Heart left ventricle (tissue), 16 donors: ENCODE data around the gene H2AZ2. TPM values are rescaled to one million over a fixed set of nuclear protein-coding genes. Genes with fewer than 3 reads are reported as not detected.
A peak's percentile ranks its signal among the peaks of the same experiment; 100 is the strongest.

Source experiments
- ATAC-seq, 4 donors: fragments of 200-7000 bp; cut with Tn5 transposase; one replicate each; pipeline ENCODE4 v1.9.1; 2020 to 2022; ENCODE audit warnings: moderate library complexity in 4 of 4, mild to moderate bottlenecking in 3 of 4, moderate number of reproducible peaks in 1 of 4
- DNase-seq, 5 donors: peaks; one replicate each; pipeline ENCODE4 v3.0.0-alpha.2; 2020
- H3K27ac ChIP-seq, 12 donors: fragments of 200-600 bp; sonication (generic) in 4 of 12; one replicate each; pipeline versions ENCODE4 v1.5.0 to v1.8.0; 2016 to 2022; ENCODE audit warnings: mild to moderate bottlenecking in 2 of 12
- H3K27me3 ChIP-seq, 9 donors: fragments of 200-600 bp; sonication (generic) in 2 of 9; one replicate each; pipeline versions ENCODE4 v1.5.1 to v1.8.0; 2016 to 2022; ENCODE audit warnings: mild to moderate bottlenecking in 3 of 9
- H3K36me3 ChIP-seq, 9 donors: fragments of 200-600 bp; sonication (generic) in 2 of 9; one replicate each; pipeline versions ENCODE4 v1.5.0 to v1.8.0; 2018 to 2022; ENCODE audit warnings: mild to moderate bottlenecking in 2 of 9
- H3K4me1 ChIP-seq, 12 donors: fragments of 200-600 bp; sonication (generic) in 4 of 12; one replicate each; pipeline versions ENCODE4 v1.5.0 to v1.8.0; 2016 to 2022; ENCODE audit warnings: mild to moderate bottlenecking in 3 of 12
- H3K4me3 ChIP-seq, 12 donors: fragments of 200-600 bp; sonication (generic) in 4 of 12; one replicate each; pipeline versions ENCODE4 v1.5.0 to v1.8.0; 2017 to 2022; ENCODE audit warnings: mild to moderate bottlenecking in 9 of 12, moderate library complexity in 4 of 12
- H3K9me3 ChIP-seq, 12 donors: fragments of 200-600 bp; sonication (generic) in 4 of 12; one replicate each; pipeline versions ENCODE4 v1.5.0 to v1.8.0; 2016 to 2022; ENCODE audit warnings: mild to moderate bottlenecking in 1 of 12
- CTCF ChIP-seq, 12 donors: fragments of 200-600 bp; sonication (generic) in 4 of 12; IDR thresholded peaks; one replicate each; pipeline versions ENCODE4 v1.5.0 to v1.8.0; 2018 to 2022; ENCODE audit warnings: antibody characterized with exemption in 12 of 12, mild to moderate bottlenecking in 5 of 12
- POLR2A ChIP-seq, 2 donors: fragments of 450-650 bp; IDR thresholded peaks; one replicate each; pipeline ENCODE4 v1.6.1; 2017; ENCODE audit warnings: antibody characterized with exemption in 2 of 2, mild to moderate bottlenecking in 2 of 2, moderate library complexity in 2 of 2
- WGBS, 4 donors: extraction: QIAGEN DNeasy Blood & Tissue Kit in 2 of 4; methylation state at CpG; one replicate each; pipeline versions ENCODE4 v1.1.5 to v1.1.7; 2013 to 2018; 5-methylcytosine and 5-hydroxymethylcytosine counted together
- intact Hi-C, 10 donors: fragments of 100-400 bp; cut with DNase I; formaldehyde crosslinking; loops; one replicate each; pipeline versions ENCODE4 v1.11.1 to v1.14.2; 2022
- long read RNA-seq, 3 donors: library from polyadenylated mRNA; unstranded; transcript quantifications; one replicate each; pipeline ENCODE4 v2.0.0, GENCODE V29; 2020 to 2021
- polyA plus RNA-seq, 2 donors: library from polyadenylated mRNA; stranded (reverse); fragments of 200-250 nt; gene quantifications; one replicate each; pipeline ENCODE4 v1.2.3, GENCODE V29; 2013
- total RNA-seq, 9 donors: library from RNA; depleted of rRNA in 2 of 9; stranded (reverse); fragments of >200 nt in 2 of 9; fragmentation: NEBNext Ultra II Directional in 3 of 9; extraction: Animal tissue kit (Norgen Biotek cat#: 25700) in 3 of 9; gene quantifications; one replicate each; pipeline versions ENCODE4 v1.1.0 to v1.2.4, GENCODE V29; 2016 to 2023
- donor health status: ischemic (EF 13 %, LVEDD 7.1; RV severe dilation, severe dysfunction).
- donor health status: healthy with polysubstance abuse.
- donor health status: DM: no; HTN: yes; CAD: no.
- donor health status: DM: no; HTN: no; CAD: no.
- donor health status: ischemic (EF 25% LVEDD 6.9; RV normal size, moderate dysfunction).
- donor health status: ischemic (EF 25% LVEDD 5.7; RV mildly dilated, moderate dysfunction).
- donor health status: healthy.
- donor health status: DM: yes; HTN: yes; CAD: no.
- donor health status: ischemic (EF 35%, LVEDD 5.7; RV mildly dilated, moderate dysfunction).
- donor health status: nonischemic (EF 11% LVEDD 7.7; RV severe dilation, severe dysfunction).
- donor health status: DM: yes; HTN: yes; CAD: no.
- donor health status: PGD.
- donor health status: ischemic (EF 29% LVEDD 5.4; RV normal size, mild dysfunction).
- donor health status: nonischemic (EF 23%, LVEDD 6.1; RV moderate dilation, normal function).

The H2AZ2 gene
- 100 to 1,000 TPM; 188 to 274 (median 224) TPM for total RNA-seq
- 100 to 1,000 TPM; 161 to 179 TPM for polyA plus RNA-seq
- long read RNA-seq, donor 1, transcript H2AFV-202 (5 exons, 752 nt) = major isoform, 56 of 142 reads
- long read RNA-seq, donor 1, transcript H2AFV-201 (5 exons, 3,804 nt) = minor isoform, 15 of 142 reads
- long read RNA-seq, donor 1, partial matches to known transcripts = 3 of 142 reads
- long read RNA-seq, donor 1, other reads (novel, unspliced or antisense) = 61 of 142 reads
- long read RNA-seq, donor 2, transcript H2AFV-201 (5 exons, 3,804 nt) = minor isoform, 12 of 147 reads
- long read RNA-seq, donor 2, transcript H2AFV-202 (5 exons, 752 nt) = major isoform, 43 of 147 reads
- long read RNA-seq, donor 2, partial matches to known transcripts = 77 of 147 reads
- long read RNA-seq, donor 2, other reads (novel, unspliced or antisense) = 9 of 147 reads
- long read RNA-seq, donor 3, transcript H2AFV-201 (5 exons, 3,804 nt) = minor isoform, 16 of 144 reads
- long read RNA-seq, donor 3, transcript H2AFV-202 (5 exons, 752 nt) = major isoform, 53 of 144 reads
- long read RNA-seq, donor 3, partial matches to known transcripts = 60 of 144 reads
- long read RNA-seq, donor 3, other reads (novel, unspliced or antisense) = 7 of 144 reads

DNA sequence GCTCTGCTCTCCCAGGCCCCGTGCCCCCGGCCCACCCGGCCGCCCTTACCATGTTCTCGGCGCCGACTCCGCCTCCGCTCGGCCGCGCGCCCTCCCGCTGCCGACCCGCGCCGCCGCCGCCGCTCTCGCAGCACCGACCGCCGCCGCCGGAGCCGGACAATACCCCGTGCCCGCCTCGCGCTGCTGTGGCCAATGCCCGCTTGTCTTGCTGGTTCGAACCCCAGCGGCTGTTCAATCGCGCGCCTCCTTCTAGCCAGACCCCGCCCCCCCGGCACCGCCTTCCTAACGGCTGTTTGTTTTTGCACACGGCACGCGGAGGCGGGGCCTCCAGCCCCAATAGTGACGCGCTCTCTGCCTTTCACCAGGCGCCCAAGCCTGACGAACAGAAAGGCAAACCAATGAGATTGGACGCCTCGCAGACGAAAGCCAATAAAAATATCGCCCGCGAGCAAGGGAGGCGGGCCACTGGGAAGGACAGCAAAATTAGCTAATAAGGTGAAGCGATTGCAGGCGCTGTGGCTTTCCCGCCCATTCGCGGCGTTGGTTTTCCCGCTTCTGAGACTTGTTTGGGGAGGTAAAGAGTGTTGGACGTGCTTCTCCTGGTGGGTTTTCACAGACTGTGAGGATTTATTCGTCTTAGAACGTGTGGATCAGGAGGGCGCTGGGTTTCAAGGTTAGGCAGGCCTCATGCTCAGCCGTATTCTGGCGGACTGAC is at the start of gene H2AZ2:
Gene H2AZ2 (minus strand): TSS at position 168 of the 715 bp plus-strand sequence. CDS start 116 bp downstream, at position 52.
- Histone ChIP-seq H3K27ac (peak within 1 kb of the TSS; percentile 70 to 99 (median 97)), H3K36me3 (peaks cover 0 to 6% (median 0%) of the 10 kb centered on the region in 9 donors), H3K27me3 (no peaks in the 10 kb centered on the region), H3K4me1 (peaks cover 0 to 41% (median 33%) of the 10 kb centered on the region in 12 donors), H3K9me3 (no peaks in the 10 kb centered on the region), H3K4me3 (peak within 1 kb of the TSS; percentile 52 to 85 (median 70))
- ATAC-seq (peak; percentile 94 to 97 (median 97)), DNase-seq (peak; percentile 100)
- intact Hi-C loops = loop anchor here (1.0 to 10.0 kb wide), 15 partner anchors 34 to 357 kb away; partner anchors contain the start of genes PPIA (in 5 of the 10), OGDH (in 4 of the 10), ZMIZ2 (in 2 of the 10) and NUDCD3 (in 1 of the 10)
- TF ChIP-seq CTCF (IDR thresholded peaks at IDR 0.05) (peak in 3 of 12 donors; percentile 6 to 26 (median 9)), POLR2A (IDR thresholded peaks at IDR 0.05) (peak; percentile 84 to 88)
- 0 to 1% (median 1%) methylated on average over 34 to 70 of the region's 70 CpGs for WGBS, 4 donors

- 81 to 87% (median 85%) methylated on average over 1 of the region's 1 CpG for WGBS, 4 donors
- H3K9me3 ChIP-seq = no peaks in the 10 kb centered on the region
- DNase-seq = no peak
Measured at GRCh38 chr7:44897309-44897708, 49.4 kb upstream of the H2AZ2 start.

DNA sequence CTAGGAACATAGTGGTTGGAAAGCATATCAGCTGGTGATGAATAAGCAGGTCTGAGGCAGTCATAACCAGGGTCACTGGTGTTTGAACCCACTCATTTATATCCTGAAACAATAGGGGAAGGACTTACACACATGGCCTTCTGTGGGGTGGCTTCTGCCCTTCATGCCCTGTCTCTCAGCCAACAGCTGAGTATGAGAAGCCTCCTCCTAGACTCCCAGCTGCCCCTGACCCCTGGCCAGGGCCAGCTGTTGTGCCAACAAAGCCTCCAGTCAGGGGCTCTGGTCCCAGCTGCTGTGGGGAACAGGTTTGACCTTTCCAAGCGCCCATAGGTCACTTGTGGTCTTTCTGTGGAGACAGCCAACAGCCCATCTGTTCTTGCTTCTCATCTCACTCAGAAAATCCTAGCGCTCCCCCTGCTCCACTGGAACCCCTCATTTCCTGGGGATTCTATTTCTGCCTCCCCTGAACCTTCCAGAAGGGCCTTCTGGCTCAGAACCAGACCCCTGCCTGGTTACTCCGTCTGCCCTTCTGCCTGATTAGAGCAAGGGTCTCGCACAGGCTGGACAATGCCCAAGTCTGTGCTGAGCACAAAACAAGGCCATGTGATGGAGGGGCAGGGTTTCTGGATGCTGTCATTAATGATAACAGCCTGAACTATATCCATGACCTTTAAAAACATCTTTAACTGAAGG is 47.1 kb upstream of the H2AZ2 start:
- TF ChIP-seq CTCF (IDR thresholded peaks at IDR 0.05) = no peak
- ATAC-seq (no peak), DNase-seq (no peak)
- Histone ChIP-seq H3K36me3 (no peaks in the 10 kb centered on the region), H3K4me1 (peaks cover 0 to 9% (median 0%) of the 10 kb centered on the region in 12 donors), H3K9me3 (no peaks in the 10 kb centered on the region), H3K27ac (no peak overlapping the region), H3K27me3 (no peaks in the 10 kb centered on the region), H3K4me3 (no peak overlapping the region)
- intact Hi-C loops = no loop called here
- 53 to 56% (median 55%) methylated on average over 4 of the region's 4 CpGs for WGBS, 4 donors

More at GRCh38 chr7:44897309-44897708, 49.4 kb upstream of the H2AZ2 start:
- intact Hi-C loops = no loop called here
- TF ChIP-seq POLR2A (IDR thresholded peaks at IDR 0.05) (no peak), CTCF (IDR thresholded peaks at IDR 0.05) (no peak)
- H3K36me3 ChIP-seq = no peaks in the 10 kb centered on the region
- no peaks in the 10 kb centered on the region for H3K27me3 ChIP-seq
- no peak overlapping the region for H3K27ac ChIP-seq
- H3K4me3 ChIP-seq = no peak overlapping the region
- H3K4me1 ChIP-seq = peaks cover 0 to 9% (median 0%) of the 10 kb centered on the region in 12 donors
- ATAC-seq = no peak
